GM18520 (cell line): ENCODE results near the gene PRSS48.
"Not testable (repeated sequence)": the region's sequence is repeated elsewhere in the genome, so short reads cannot be mapped to it uniquely, and the experiment has no call there.

ENCODE experiments used
- ATAC-seq: cut with Tn5 transposase; IDR thresholded peaks from one replicate; pipeline ENCODE4 v1.9.1; 2021; ENCODE audit not compliant: unreplicated experiment

PRSS48 gene

GRCh38 chr4:151315212-151315886 is 38.4 kb downstream of the PRSS48 start:
- ATAC-seq: no peak

GRCh38 chr4:151316645-151317044 is 39.7 kb downstream of the PRSS48 start:
- no peak for ATAC-seq

- ATAC-seq: no peak
Measured at GRCh38 chr4:151318307-151319006, 41.5 kb downstream of the PRSS48 start.

- no peak for ATAC-seq
Measured at GRCh38 chr4:151319490-151319889, 42.5 kb downstream of the PRSS48 start.

GRCh38 chr4:151321586-151321985 is 44.6 kb downstream of the PRSS48 start:
- ATAC-seq: no peak

- not testable (repeated sequence) for ATAC-seq
Measured at GRCh38 chr4:151322161-151322560, 45.2 kb downstream of the PRSS48 start.

- ATAC-seq: no peak
Measured at GRCh38 chr4:151322570-151322969, 45.6 kb downstream of the PRSS48 start.

- no peak for ATAC-seq
Measured at GRCh38 chr4:151323667-151324066, 46.7 kb downstream of the PRSS48 start.

- ATAC-seq: no peak
Measured at GRCh38 chr4:151324124-151324751, 47.3 kb downstream of the PRSS48 start.

GRCh38 chr4:151324752-151325110 is 47.8 kb downstream of the PRSS48 start:
- ATAC-seq: no peak

GRCh38 chr4:151325111-151325948 is 48.4 kb downstream of the PRSS48 start, which contains the start of gene SH3D19:
SH3D19 (minus strand) TSS chr4:151325605; CDS start chr4:151325352, 253 bp downstream.
- ATAC-seq: no peak

GRCh38 chr4:151325949-151326246 is 48.9 kb downstream of the PRSS48 start:
- ATAC-seq: no peak

GRCh38 chr4:151329217-151330007 is 52.5 kb downstream of the PRSS48 start:
- no peak for ATAC-seq

GRCh38 chr4:151331276-151332042 is 54.5 kb downstream of the PRSS48 start:
- no peak for ATAC-seq

GRCh38 chr4:151339467-151339866 is 62.5 kb downstream of the PRSS48 start:
- ATAC-seq: no peak

GRCh38 chr4:151340751-151341385 is 63.9 kb downstream of the PRSS48 start:
- ATAC-seq: no peak
